NOMO-1 treated with dmso at 0.1 percent for 144 hours (cell line): Measurements from ENCODE around the gene TMEM131L.
"Not testable (repeated sequence)": the region's sequence is repeated elsewhere in the genome, so short reads cannot be mapped to it uniquely, and the experiment has no call there.

Experiments used
- DNase-seq: peaks from one replicate; lab custom pipeline; 2025; ENCODE audit not compliant: unreplicated experiment; lab: John Stamatoyannopoulos, UW

Gene TMEM131L

GRCh38 chr4:153643406-153644383 is 177.5 kb downstream of the TMEM131L start:
- peak; percentile 35 for DNase-seq

DNA sequence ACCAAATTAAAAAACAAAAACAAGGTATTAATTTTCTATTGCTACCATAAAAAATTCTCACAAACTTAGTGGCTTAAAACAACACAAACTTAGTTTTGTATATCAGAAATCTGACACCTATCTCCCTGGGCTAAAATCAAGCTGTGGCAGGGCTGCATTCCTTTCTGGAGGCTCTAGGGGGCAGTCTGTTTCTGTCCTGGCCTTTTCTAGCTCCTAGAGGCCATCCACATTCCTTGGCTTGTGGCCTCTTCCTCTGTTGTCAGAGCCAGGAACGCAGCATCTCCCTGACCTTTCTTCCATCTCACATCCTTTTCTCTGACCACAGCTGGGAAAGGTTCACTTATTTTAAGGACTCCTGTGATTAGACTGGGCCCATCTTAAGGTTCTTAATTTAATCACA is 179.0 kb downstream of the TMEM131L start:
- DNase-seq = no peak

DNA sequence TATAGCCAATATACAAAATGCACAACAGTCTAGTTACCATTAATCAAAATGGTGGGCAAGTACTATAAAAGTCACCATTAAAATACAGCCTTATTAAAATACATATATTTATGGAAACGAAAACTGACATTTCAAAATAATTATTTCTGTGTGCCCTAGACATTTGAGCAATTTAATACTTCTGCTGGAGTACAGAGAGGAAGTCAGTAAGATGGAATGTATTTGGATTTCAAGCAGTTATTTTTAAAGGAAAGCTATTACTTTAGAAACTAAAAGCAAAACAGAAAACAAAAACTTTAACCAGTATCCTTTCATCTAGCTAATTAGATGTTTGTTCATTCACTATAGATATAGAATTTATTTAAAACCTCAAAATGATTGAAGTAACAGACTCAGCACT is 180.1 kb downstream of the TMEM131L start:
- no peak for DNase-seq

GRCh38 chr4:153646978-153647377 is 180.8 kb downstream of the TMEM131L start:
- DNase-seq = no peak

DNA sequence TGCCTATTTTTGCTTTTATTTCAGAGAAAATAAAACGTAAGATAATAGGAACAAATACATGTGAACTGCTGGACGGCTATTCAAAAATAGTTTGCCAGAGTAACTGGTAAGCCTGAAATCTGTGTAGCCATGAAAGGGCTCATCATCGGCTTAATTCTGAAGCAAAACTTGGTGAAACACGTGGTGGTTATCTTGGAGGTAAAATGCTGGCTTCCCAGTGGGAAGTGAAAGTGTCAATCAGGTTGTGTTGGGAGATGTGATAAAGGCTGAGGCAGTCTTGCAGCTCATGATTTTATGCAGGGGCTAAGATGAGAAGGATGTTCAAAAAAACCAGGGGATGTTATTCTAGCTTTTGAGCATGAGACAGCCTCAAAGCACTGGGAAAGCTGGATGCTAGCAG is 181.8 kb downstream of the TMEM131L start:
- no peak for DNase-seq

DNA sequence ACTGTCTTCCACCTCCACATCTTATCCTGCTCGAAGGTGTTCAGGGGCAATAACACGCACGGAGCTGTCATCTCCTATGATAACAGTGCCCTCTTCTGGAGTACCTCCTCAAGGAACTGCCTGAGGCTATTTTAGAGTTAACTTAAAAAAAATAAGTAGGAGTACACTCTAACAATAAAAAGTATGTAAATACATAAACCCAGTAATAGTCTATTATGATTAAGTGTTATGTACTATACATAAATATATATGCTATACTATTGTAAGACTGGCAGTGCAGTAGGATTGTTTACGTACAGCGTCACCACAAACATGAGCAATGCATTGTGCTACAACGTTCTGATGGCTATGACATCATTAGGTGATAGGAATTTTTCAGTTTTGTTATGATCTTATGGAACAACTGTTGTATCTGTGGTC is 183.4 kb downstream of the TMEM131L start:
- DNase-seq = no peak

- DNase-seq = no peak
Measured at GRCh38 chr4:153651116-153651515, 185.0 kb downstream of the TMEM131L start.

- DNase-seq = peak; percentile 92
Measured at GRCh38 chr4:153651587-153651986, 185.4 kb downstream of the TMEM131L start.

DNA sequence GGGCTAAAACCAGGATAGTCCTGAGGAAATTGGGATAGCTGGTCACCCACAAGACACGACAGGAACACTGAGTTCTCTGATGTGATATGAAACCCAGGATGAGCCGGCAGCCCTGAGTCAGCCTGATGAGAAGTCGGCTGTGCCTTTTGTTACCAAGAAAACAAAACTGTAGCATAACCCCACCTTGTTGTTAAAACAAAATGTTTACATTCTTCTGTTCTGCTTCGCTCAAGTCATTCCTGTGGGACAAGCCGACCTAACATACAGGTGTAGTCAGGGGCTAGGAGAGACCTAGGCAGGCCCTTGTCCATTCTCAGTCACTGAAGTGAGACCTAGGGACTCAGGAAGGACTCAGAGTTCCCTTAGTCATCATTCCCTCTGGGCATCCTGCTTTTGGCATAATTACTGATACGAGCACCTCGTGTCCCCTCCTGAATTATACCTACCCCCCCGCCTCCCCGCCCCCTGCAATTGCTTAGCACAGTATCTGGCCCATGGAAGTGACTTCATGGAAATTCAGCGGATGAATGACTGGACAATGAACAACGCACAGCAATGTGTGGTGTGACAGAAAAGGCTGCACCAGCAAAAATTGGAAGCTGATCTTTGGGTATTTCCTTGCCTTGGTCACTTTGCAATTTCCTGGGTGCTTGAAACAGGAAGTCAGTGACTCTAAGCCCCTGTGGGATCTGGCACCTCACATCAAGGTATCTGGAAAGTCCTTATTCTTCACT is 186.1 kb downstream of the TMEM131L start:
- DNase-seq = no peak

- DNase-seq = no peak
Measured at GRCh38 chr4:153655002-153655541, 188.9 kb downstream of the TMEM131L start.

DNA sequence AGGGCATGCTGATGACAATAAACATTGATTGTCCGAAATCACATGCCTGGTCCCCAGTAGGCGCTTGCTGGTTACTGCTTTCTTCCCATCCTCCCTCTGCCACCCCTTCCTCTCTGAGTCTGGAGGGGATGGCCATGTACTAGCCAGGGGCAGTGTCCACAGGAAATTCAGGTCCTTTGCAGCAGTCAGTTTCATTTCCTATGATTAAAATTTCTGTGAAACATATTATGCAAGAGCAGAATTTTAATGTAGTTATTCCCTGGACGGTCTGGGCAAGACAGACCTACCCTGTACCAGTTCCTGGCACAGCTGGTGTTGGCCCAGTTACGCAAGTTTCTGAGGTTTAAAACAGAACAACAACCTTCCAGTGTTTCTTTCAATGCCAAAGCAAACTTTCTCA is 189.8 kb downstream of the TMEM131L start:
- peak; percentile 31 for DNase-seq

GRCh38 chr4:153661215-153661822 is 195.2 kb downstream of the TMEM131L start:
- DNase-seq = peak; percentile 77

DNA sequence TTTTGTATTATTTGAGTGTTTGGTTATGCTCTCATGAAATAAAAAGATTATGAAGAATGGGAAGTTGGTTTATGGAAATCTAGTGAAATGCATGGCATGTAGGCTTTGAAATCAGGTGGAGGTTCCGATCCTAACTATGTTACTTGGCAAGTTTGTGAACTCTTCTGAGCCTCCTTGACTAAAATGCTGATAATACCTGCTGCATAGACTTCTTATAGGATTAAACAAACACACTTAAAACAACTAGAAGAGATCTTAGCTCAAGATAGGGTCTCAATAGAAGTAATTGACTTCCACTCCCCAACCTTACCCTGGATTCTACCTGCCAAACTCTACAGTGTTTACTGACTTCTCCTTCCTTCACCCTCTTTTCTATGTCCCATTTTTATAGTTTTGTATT is 195.7 kb downstream of the TMEM131L start:
- no peak for DNase-seq

GRCh38 chr4:153663667-153664066 is 197.5 kb downstream of the TMEM131L start:
- DNase-seq = no peak

- DNase-seq = not testable (repeated sequence)
Measured at GRCh38 chr4:153666505-153666904, 200.3 kb downstream of the TMEM131L start.

GRCh38 chr4:153668647-153669046 is 202.5 kb downstream of the TMEM131L start:
- DNase-seq = no peak

GRCh38 chr4:153669838-153670237 is 203.7 kb downstream of the TMEM131L start:
- DNase-seq = no peak

- no peak for DNase-seq
Measured at GRCh38 chr4:153676486-153676885, 210.3 kb downstream of the TMEM131L start.

DNA sequence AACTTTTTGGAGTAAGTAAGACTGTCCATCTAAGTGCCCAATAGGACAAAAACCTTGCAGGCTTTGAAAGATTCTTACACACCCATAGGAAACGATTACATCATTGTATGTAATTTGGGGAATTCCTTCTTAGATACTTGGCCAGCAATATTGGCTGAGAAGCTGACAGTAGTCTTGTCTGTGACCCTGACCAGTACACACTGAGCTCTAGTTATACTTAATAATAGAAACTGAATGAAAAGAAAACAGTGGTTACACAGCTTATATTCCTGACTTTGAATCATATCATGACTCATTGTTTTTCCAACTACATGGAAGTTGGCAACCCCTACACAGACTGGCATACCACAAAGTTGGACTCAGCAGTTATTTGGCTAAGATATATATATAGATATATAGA is 210.8 kb downstream of the TMEM131L start:
- no peak for DNase-seq

DNA sequence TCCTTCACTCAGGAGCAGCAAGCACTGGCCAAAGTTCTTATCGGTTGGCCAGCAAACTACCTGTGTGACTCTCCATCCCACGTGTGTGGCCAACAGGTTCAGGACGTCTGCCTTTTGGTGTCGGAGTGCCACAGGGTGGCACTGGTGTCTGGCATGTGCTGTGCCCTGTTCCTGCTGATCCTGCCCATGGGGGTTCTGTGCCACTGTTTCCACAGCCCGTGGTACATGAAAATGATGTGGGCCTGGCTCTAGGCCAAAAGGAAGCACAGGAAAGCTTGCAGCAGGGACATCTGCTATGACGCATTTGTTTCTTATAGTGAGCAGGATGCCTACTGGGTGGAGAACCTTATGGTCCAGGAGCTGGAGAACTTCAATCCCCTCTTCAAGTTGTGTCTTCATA is 213.3 kb downstream of the TMEM131L start:
- DNase-seq = no peak

GRCh38 chr4:153683763-153684181 is 217.6 kb downstream of the TMEM131L start:
- no peak for DNase-seq
